Lower leg skin (tissue), 4 donors: Measurements from ENCODE around the gene PASK. TPM values are rescaled to one million over a fixed set of nuclear protein-coding genes. Genes with fewer than 3 reads are reported as not detected.

Source experiments
- DNase-seq, 2 donors: peaks; one replicate each; pipeline ENCODE4 v3.0.0-alpha.2; 2019; ENCODE audit warnings: low spot score in 2 of 2
- H3K4me3 ChIP-seq: fragments of 200-600 bp; sonication (generic); 2 replicates; pipeline ENCODE4 v1.5.1; 2017; ENCODE audit warnings: mild to moderate bottlenecking, low read depth; ENCODE audit not compliant: poor library complexity, severe bottlenecking
- CTCF ChIP-seq, 3 donors: fragments of 450-650 bp; IDR thresholded peaks; one replicate each; pipeline ENCODE4 v1.5.1; 2016; ENCODE audit warnings: antibody characterized with exemption in 3 of 3, mild to moderate bottlenecking in 3 of 3, moderate library complexity in 2 of 3
- POLR2A ChIP-seq, 2 donors: fragments of 450-650 bp; IDR thresholded peaks; one replicate each; pipeline ENCODE4 v1.6.1; 2016 to 2017; ENCODE audit warnings: antibody characterized with exemption in 2 of 2, mild to moderate bottlenecking in 1 of 2, moderate library complexity in 1 of 2
- WGBS, 2 donors: methylation state at CpG; one replicate each; pipeline ENCODE4 v1.1.5; 2018; 5-methylcytosine and 5-hydroxymethylcytosine counted together
- intact Hi-C: fragments of 100-400 bp; cut with DNase I; formaldehyde crosslinking; loops from one replicate; pipeline ENCODE4 v1.15.0; 2023; ENCODE audit warnings: low total_unique reads
- total RNA-seq, 4 donors: library from RNA; depleted of rRNA; stranded (reverse); fragments of >200 nt; gene quantifications; one replicate each; pipeline ENCODE4 v1.1.0, GENCODE V29; 2016

Gene PASK
- total RNA-seq, 4 donors from 2014 or later = 4.8 to 11.9 (median 6.5) TPM

- intact Hi-C loops = no loop called here
- WGBS, 2 donors = 81 to 88% methylated on average over 9 of the region's 9 CpGs
- H3K4me3 ChIP-seq = no peak overlapping the region
- no peak for DNase-seq
- TF ChIP-seq CTCF (IDR thresholded peaks at IDR 0.05) (no peak), POLR2A (IDR thresholded peaks at IDR 0.05) (no peak)
These were observed 33.9 kb upstream of the PASK start for GRCh38 chr2:241183221-241183620.

DNA sequence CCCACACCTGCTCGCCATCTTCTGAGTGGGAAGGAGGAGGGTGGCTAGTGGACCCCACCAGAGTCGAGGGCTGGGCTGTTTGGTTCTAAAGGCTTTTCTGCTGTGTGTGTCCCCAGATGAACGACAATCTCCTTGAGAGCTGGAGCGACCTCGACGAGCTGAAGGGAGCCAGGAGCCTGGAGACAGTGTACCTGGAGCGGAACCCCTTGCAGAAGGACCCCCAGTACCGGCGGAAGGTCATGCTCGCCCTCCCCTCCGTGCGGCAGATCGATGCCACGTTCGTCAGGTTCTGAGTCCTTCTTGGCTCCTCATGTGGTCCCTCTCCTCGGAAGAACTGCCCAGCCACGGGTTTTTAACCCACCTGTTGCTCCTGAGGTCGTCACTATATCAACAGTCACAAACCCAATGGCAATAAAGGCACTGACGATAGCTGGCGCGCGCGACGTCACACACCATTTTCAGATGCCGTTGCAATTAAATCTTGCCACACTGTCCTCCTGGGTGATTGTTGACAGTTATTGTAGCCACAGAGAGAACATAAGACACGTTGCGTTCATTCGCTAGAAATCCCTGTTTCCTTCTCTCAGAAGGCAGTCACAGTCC is 33.4 kb upstream of the PASK start:
- intact Hi-C loops = no loop called here
- DNase-seq = no peak

DNA sequence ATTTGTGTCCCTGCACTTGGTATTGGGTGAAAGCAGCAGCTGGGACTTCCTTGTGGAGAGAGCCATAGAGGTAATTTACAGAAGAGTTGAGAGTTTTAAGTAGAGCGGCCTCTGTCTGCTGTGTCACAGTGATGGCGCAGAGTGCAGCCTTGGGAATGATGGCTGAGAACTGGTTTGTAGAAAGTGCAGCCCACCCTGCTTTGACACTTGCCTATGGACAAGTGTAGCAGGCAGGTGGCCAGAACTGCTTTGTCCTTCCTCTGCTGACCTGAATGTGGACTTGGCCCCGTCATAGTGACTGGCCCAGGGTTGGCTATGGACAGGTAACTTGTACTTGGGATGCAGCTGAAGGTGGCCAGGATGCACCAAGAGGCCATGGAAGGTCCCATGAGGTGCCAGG is 32.9 kb upstream of the PASK start:
- WGBS, 2 donors = 91 to 100% methylated on average over 3 of the region's 3 CpGs
- no peak overlapping the region for H3K4me3 ChIP-seq
- TF ChIP-seq CTCF (IDR thresholded peaks at IDR 0.05) = no peak
- no peak for TF ChIP-seq POLR2A (IDR thresholded peaks at IDR 0.05)
- intact Hi-C loops = no loop called here
- DNase-seq = peak in 1 of 2 donors; percentile 56

More for the DNA sequence above, 33.4 kb upstream of the PASK start:
- WGBS, 2 donors = 95 to 96% methylated on average over 28 of the region's 28 CpGs
- H3K4me3 ChIP-seq = no peak overlapping the region
- TF ChIP-seq POLR2A (IDR thresholded peaks at IDR 0.05) (no peak), CTCF (IDR thresholded peaks at IDR 0.05) (no peak)

DNA sequence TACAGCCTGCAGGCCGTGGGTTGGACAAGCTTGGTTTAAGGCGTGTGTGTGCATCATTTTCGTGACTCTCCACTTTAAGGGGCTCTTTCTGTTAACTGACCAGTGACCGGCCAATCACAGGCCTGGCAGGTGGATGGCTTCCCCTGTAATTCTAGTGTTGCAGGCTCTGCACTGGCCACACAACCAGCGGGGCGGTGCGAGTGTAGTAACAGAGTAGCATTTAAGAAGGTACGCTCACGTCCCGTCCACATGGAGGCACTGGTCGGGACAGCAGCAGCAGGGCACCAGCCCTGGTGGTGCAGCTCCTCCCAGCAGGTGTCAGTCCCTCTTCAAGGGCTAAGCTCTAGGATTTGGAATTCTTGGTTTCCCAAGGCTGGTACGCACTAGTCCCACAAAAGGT is 31.2 kb upstream of the PASK start:
- TF ChIP-seq POLR2A (IDR thresholded peaks at IDR 0.05) = no peak
- no peak for TF ChIP-seq CTCF (IDR thresholded peaks at IDR 0.05)
- intact Hi-C loops = no loop called here
- 88 to 93% methylated on average over 12 of the region's 12 CpGs for WGBS, 2 donors
- no peak overlapping the region for H3K4me3 ChIP-seq
- no peak for DNase-seq

DNA sequence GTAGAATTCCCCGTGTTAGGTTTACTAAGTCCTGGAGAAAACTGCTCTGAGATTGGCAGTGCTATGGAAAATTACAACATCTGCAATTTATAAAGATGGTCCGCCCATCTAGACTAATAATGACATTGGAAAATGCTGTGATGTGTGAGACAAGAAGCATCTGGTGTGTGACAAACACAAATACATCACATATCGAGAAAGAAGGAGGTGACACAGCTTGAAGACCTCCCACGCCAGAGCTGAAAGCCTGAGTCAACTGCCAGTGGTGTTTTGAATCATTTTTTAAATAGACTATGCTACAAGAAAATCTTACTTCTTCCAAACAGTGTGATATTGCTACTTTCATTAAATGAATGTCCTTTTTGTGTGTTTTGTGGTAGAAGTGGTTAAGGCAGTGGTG is 30.6 kb upstream of the PASK start:
- TF ChIP-seq CTCF (IDR thresholded peaks at IDR 0.05) (no peak), POLR2A (IDR thresholded peaks at IDR 0.05) (no peak)
- intact Hi-C loops = no loop called here
- WGBS, 2 donors = 54 to 74% methylated on average over 4 of the region's 4 CpGs
- no peak for DNase-seq
- H3K4me3 ChIP-seq = no peak overlapping the region

DNA sequence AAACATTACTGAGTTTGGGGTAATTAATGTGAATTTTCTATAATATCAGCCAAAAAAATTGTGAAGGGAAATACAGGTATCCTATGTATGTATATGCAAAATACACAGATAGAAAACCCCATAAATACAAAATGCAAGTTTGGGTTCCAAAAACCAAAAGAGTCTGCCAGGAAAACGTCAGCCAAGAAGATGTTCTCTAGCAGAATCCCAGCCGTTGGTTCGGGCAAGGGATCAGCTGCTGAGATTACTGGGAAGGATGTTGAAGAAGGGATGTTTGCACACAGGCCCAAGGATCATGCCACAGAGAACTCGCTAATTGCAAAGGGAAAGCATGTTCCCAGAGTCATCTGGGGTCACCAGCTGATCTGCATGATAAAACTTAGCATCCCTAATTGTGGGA is 29.7 kb upstream of the PASK start:
- no peak for TF ChIP-seq POLR2A (IDR thresholded peaks at IDR 0.05)
- TF ChIP-seq CTCF (IDR thresholded peaks at IDR 0.05) = no peak
- DNase-seq = no peak
- H3K4me3 ChIP-seq = no peak overlapping the region
- WGBS, 2 donors = 74% methylated on average over 4 of the region's 4 CpGs
- intact Hi-C loops = no loop called here
